GM23338 (cell line): ENCODE data around the gene TIGAR. TPM values are rescaled to one million over a fixed set of nuclear protein-coding genes. Genes with fewer than 3 reads are reported as not detected.
A peak's percentile ranks its signal among the peaks of the same experiment; 100 is the strongest.

Experiments used
- ATAC-seq: fragments of 200-7000 bp; cut with Tn5 transposase; 3 replicates; pipeline ENCODE4 v1.9.1; 2020
- DNase-seq: peaks from one replicate; pipeline ENCODE4 v3.0.0-alpha.2; 2015; ENCODE audit warnings: low spot score
- H2AFZ ChIP-seq: fragments of 200-600 bp; sonication (generic); 2 replicates; pipeline ENCODE4 v1.8.0; 2016; ENCODE audit warnings: antibody characterized with exemption, mild to moderate bottlenecking, moderate library complexity
- H3F3A ChIP-seq: fragments of 200-600 bp; sonication (generic); replicated peaks from 2 replicates; pipeline ENCODE4 v1.8.0; 2017; ENCODE audit warnings: antibody characterized with exemption, mixed run types, low read depth
- H3K27ac ChIP-seq: fragments of 200-600 bp; sonication (generic); 2 replicates; pipeline ENCODE4 v1.6.1; 2016; ENCODE audit warnings: low read depth
- H3K27me3 ChIP-seq: fragments of 200-600 bp; sonication (generic); 2 replicates; pipeline ENCODE4 v1.8.0; 2016; ENCODE audit warnings: mild to moderate bottlenecking, mixed run types, moderate library complexity; ENCODE audit not compliant: insufficient read depth
- H3K36me3 ChIP-seq: fragments of 200-600 bp; sonication (generic); 2 replicates; pipeline ENCODE4 v1.8.0; 2016; ENCODE audit warnings: mild to moderate bottlenecking; ENCODE audit not compliant: insufficient read depth
- H3K4me1 ChIP-seq: fragments of 200-600 bp; sonication (generic); 2 replicates; pipeline ENCODE4 v1.8.0; 2016; ENCODE audit warnings: mild to moderate bottlenecking, moderate library complexity; ENCODE audit not compliant: insufficient read depth
- H3K4me2 ChIP-seq: fragments of 200-600 bp; sonication (generic); 2 replicates; pipeline ENCODE4 v1.7.1; 2017; ENCODE audit warnings: mixed run types
- H3K4me3 ChIP-seq: fragments of 200-600 bp; sonication (generic); 2 replicates; pipeline ENCODE4 v1.6.1; 2016; ENCODE audit warnings: mixed run types
- H3K79me2 ChIP-seq: fragments of 200-600 bp; sonication (generic); replicated peaks from 2 replicates; pipeline ENCODE4 v1.8.0; 2017; ENCODE audit warnings: mild to moderate bottlenecking; ENCODE audit not compliant: insufficient read depth
- H3K9me2 ChIP-seq: fragments of 200-600 bp; sonication (generic); 2 replicates; pipeline ENCODE4 v1.8.0; 2017; ENCODE audit not compliant: insufficient read depth
- H4K20me1 ChIP-seq: fragments of 200-600 bp; sonication (generic); replicated peaks from 2 replicates; pipeline ENCODE4 v1.8.0; 2017; ENCODE audit warnings: mild to moderate bottlenecking; ENCODE audit not compliant: insufficient read depth
- H3K27ac Mint-ChIP-seq: 2 replicates; pipeline ENCODE4 v1.8.0; 2020; ENCODE audit warnings: inconsistent platforms, mild to moderate bottlenecking, moderate library complexity, mixed read lengths
- H3K27me3 Mint-ChIP-seq: 3 replicates; pipeline ENCODE4 v1.8.0; 2022; ENCODE audit warnings: low read depth, mild to moderate bottlenecking, moderate library complexity, mixed read lengths, inconsistent platforms; ENCODE audit not compliant: insufficient read depth, poor library complexity
- H3K36me3 Mint-ChIP-seq: 3 replicates; pipeline ENCODE4 v1.8.0; 2021; ENCODE audit warnings: low read depth, mild to moderate bottlenecking, inconsistent platforms, moderate library complexity, mixed read lengths
- H3K4me1 Mint-ChIP-seq: 3 replicates; pipeline ENCODE4 v1.8.0; 2020; ENCODE audit warnings: mild to moderate bottlenecking, inconsistent platforms, mixed read lengths
- H3K4me3 Mint-ChIP-seq: 3 replicates; pipeline ENCODE4 v1.8.0; 2021; ENCODE audit warnings: moderate library complexity, mild to moderate bottlenecking, inconsistent platforms, mixed read lengths
- H3K9me3 Mint-ChIP-seq: 3 replicates; pipeline ENCODE4 v1.8.0; 2020; ENCODE audit warnings: moderate library complexity, mild to moderate bottlenecking, inconsistent platforms, mixed read lengths
- CREB1 ChIP-seq: fragments of 250-450 bp; sonication (Bioruptor Pico); IDR thresholded peaks from 2 replicates; pipeline ENCODE4 v1.5.0; 2020; ENCODE audit warnings: low read depth, mild to moderate bottlenecking, moderate library complexity
- ETS1 ChIP-seq: IDR thresholded peaks from 2 replicates; pipeline ENCODE4 v1.6.1; 2016; ENCODE audit warnings: antibody characterized with exemption
- EZH2 ChIP-seq: fragments of 200-600 bp; sonication (generic); IDR thresholded peaks from one replicate; pipeline ENCODE4 v1.8.0; 2017; ENCODE audit warnings: antibody characterized with exemption, mild to moderate bottlenecking, low read depth; ENCODE audit not compliant: unreplicated experiment
- EZH2phosphoT487 ChIP-seq: fragments of 200-600 bp; sonication (generic); IDR thresholded peaks from one replicate; pipeline ENCODE4 v1.8.1; 2018; ENCODE audit warnings: antibody characterized with exemption; ENCODE audit not compliant: unreplicated experiment
- JUNB ChIP-seq: IDR thresholded peaks from one replicate; pipeline ENCODE4 v1.6.1; 2016; ENCODE audit warnings: antibody characterized with exemption; ENCODE audit not compliant: unreplicated experiment
- NANOG ChIP-seq: IDR thresholded peaks from 2 replicates; pipeline ENCODE4 v1.6.1; 2016; ENCODE audit warnings: antibody characterized with exemption, borderline replicate concordance
- POLR2AphosphoS5 ChIP-seq: IDR thresholded peaks from 2 replicates; pipeline ENCODE4 v1.6.1; 2016; ENCODE audit warnings: antibody characterized with exemption, low read depth
- REST ChIP-seq: IDR thresholded peaks from one replicate; pipeline ENCODE4 v1.6.1; 2018; ENCODE audit warnings: antibody characterized with exemption; ENCODE audit not compliant: unreplicated experiment
- STAT1 ChIP-seq: IDR thresholded peaks from one replicate; pipeline ENCODE4 v1.6.1; 2016; ENCODE audit warnings: antibody characterized with exemption; ENCODE audit not compliant: unreplicated experiment
- ZNF114 ChIP-seq: fragments of 250-450 bp; sonication (Bioruptor Pico); IDR thresholded peaks from 2 replicates; pipeline ENCODE4 v1.5.0; 2020; ENCODE audit warnings: mild to moderate bottlenecking, moderate library complexity
- ZNF331 ChIP-seq: fragments of 250-450 bp; sonication (Bioruptor Pico); IDR thresholded peaks from 2 replicates; pipeline ENCODE4 v1.5.0; 2020; ENCODE audit warnings: low read depth, mild to moderate bottlenecking, moderate library complexity
- polyA plus RNA-seq: library from polyadenylated mRNA; unstranded; fragments of >200 nt; fragmentation: Nextera tagmentation; extraction: Ambion mirVana; gene quantifications from 2 replicates; pipeline ENCODE4 v1.2.1, GENCODE V29; 2016
- total RNA-seq: library from RNA; depleted of rRNA; stranded (reverse); fragments of >200 nt; shearing (Covaris generic); gene quantifications from 2 replicates; pipeline ENCODE4 v1.2.3, GENCODE V29; 2014

TIGAR gene
- total and polyA plus RNA-seq, 2 experiments from 2014 or later: 10.4 to 13.3 TPM

DNA sequence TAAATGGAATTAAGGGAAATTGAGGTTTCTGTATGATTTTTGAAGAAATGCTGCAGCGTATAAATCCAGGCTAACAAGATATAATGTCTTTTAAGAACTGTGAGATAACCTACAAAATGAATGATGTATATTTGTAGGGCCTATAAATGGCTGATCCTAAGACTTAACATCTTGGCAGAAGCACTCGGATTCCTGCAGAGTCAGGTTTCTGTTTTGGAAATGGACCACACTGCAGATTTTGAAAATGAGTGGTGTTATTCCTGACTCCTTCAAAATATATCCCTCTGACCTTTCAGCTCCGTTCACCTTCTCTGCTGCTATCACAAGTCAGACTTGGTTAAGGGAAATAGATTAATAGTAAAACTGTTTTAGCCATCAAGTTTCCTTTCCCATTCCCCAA is 5.0 kb downstream of the TIGAR start (continued):
- TF ChIP-seq ETS1: no peak
- no peak for TF ChIP-seq EZH2phosphoT487
- no peak for TF ChIP-seq POLR2AphosphoS5
- no peak for TF ChIP-seq NANOG
- TF ChIP-seq CREB1: no peak
- no peak for TF ChIP-seq REST
- TF ChIP-seq STAT1: no peak
- TF ChIP-seq JUNB: no peak
- TF ChIP-seq EZH2: no peak
- TF ChIP-seq ZNF331 (CRISPR knock-in tag): no peak
- no peak for TF ChIP-seq ZNF114

GRCh38 chr12:4327293-4327692 is 6.3 kb downstream of the TIGAR start:
- Histone ChIP-seq H3K4me2 (no peak overlapping the region), H3K9me2 (no peaks in the 10 kb centered on the region), H2AFZ (no peak overlapping the region), H3F3A (no peaks in the 10 kb centered on the region), H3K4me3 (no peak overlapping the region), H3K79me2 (peaks cover 93% of the 10 kb centered on the region), H3K4me1 (no peaks in the 10 kb centered on the region), H3K36me3 (no peaks in the 10 kb centered on the region), H4K20me1 (peaks cover 7% of the 10 kb centered on the region; the same call in 1 of the 2 replicates), H3K27ac (0 out of 2 replicates have a peak overlapping the region, but pooled peaks have one; percentile 28), H3K27me3 (no peaks in the 10 kb centered on the region)
- no peak for ATAC-seq
- H3K4me3 Mint-ChIP-seq: no peak overlapping the region
- no peak overlapping the region for H3K27ac Mint-ChIP-seq
- H3K36me3 Mint-ChIP-seq: peaks cover 16% of the 10 kb centered on the region
- DNase-seq: no peak
- H3K9me3 Mint-ChIP-seq: no peaks in the 10 kb centered on the region; the same call in 2 of the 3 replicates
- H3K4me1 Mint-ChIP-seq: peaks cover 6% of the 10 kb centered on the region
- peaks cover 2% of the 10 kb centered on the region for H3K27me3 Mint-ChIP-seq
- TF ChIP-seq ZNF331 (CRISPR knock-in tag): no peak
- TF ChIP-seq REST: no peak
- no peak for TF ChIP-seq ZNF114
- TF ChIP-seq EZH2: no peak
- no peak for TF ChIP-seq STAT1
